K562 (cell line): ENCODE measurements around the gene GPX5. TPM values are rescaled to one million over a fixed set of nuclear protein-coding genes. Genes with fewer than 3 reads are reported as not detected.

Experiments
- BDP1 ChIP-seq: IDR thresholded peaks from 3 replicates; pipeline ENCODE4 v1.6.1; 2011; ENCODE audit not compliant: insufficient read length, insufficient read depth
- CBFB ChIP-seq: sonication (generic); formaldehyde crosslinking; IDR thresholded peaks from 2 replicates; pipeline ENCODE4 v1.4.0; 2020; ENCODE audit warnings: mild to moderate bottlenecking, missing genetic modification reagents
- ETV6 ChIP-seq, 3 experiments: fragments of 150-350 bp in 1 of 3; sonication (generic) in 1 of 3; formaldehyde crosslinking in 1 of 3; IDR thresholded peaks; 2 replicates each; pipeline versions ENCODE4 v1.6.1 to v1.8.0; 2014 to 2022; ENCODE audit warnings: borderline replicate concordance in 2 of 3, low read depth in 2 of 3, antibody characterized with exemption in 1 of 3, low read length in 1 of 3, mild to moderate bottlenecking in 1 of 3, missing genetic modification reagents in 1 of 3
- FOXP1 ChIP-seq: sonication (generic); formaldehyde crosslinking; IDR thresholded peaks from 2 replicates; pipeline ENCODE4 v1.8.0; 2022; ENCODE audit warnings: mild to moderate bottlenecking, missing genetic modification reagents
- L3MBTL2 ChIP-seq: fragments of 450-650 bp; IDR thresholded peaks from 2 replicates; pipeline ENCODE4 v1.6.1; 2016; ENCODE audit warnings: mild to moderate bottlenecking, moderate library complexity
- MBD2 ChIP-seq: sonication (generic); IDR thresholded peaks from 2 replicates; pipeline ENCODE4 v1.6.1; 2016; ENCODE audit warnings: low read depth, borderline replicate concordance
- MYNN ChIP-seq, 2 experiments: sonication (generic); formaldehyde crosslinking in 1 of 2; IDR thresholded peaks; 2 replicates each; pipeline versions ENCODE4 v1.5.0 to v1.6.1; 2016 to 2020; ENCODE audit warnings: antibody characterized with exemption in 1 of 2, missing genetic modification reagents in 1 of 2
- TAF15 ChIP-seq: fragments of 200-400 bp; formaldehyde crosslinking; IDR thresholded peaks from 2 replicates; pipeline ENCODE4 v1.6.1; 2017; ENCODE audit warnings: mild to moderate bottlenecking, low read depth, low read length, moderate library complexity
- TEAD4 ChIP-seq, 2 experiments: sonication (generic) in 1 of 2; formaldehyde crosslinking in 1 of 2; IDR thresholded peaks; 2 replicates each; pipeline versions ENCODE4 v1.6.1 to v1.8.0; 2012 to 2022; ENCODE audit warnings: borderline replicate concordance in 1 of 2, inconsistent platforms in 1 of 2, low read length in 1 of 2, mild to moderate bottlenecking in 1 of 2, missing genetic modification reagents in 1 of 2
- XRCC5 ChIP-seq: fragments of 200-400 bp; formaldehyde crosslinking; IDR thresholded peaks from 2 replicates; pipeline ENCODE4 v1.6.1; 2017; ENCODE audit warnings: low read depth, mild to moderate bottlenecking, low read length
- YY1 ChIP-seq, 3 experiments: IDR thresholded peaks; 2 replicates each; pipeline ENCODE4 v1.6.1; 2011; ENCODE audit warnings: low read length in 2 of 3, mild to moderate bottlenecking in 2 of 3, moderate library complexity in 2 of 3, borderline replicate concordance in 1 of 3, control low read depth in 1 of 3, low read depth in 1 of 3; ENCODE audit not compliant: insufficient read depth in 3 of 3, insufficient replicate concordance in 2 of 3, control insufficient read depth in 1 of 3, insufficient read length in 1 of 3; ENCODE audit errors: extremely low read depth in 1 of 3
- ZBTB17 ChIP-seq: fragments of 450-650 bp; formaldehyde crosslinking; IDR thresholded peaks from 2 replicates; pipeline ENCODE4 v1.4.0; 2020; ENCODE audit warnings: mild to moderate bottlenecking
- ZEB2 ChIP-seq: fragments of 450-650 bp; IDR thresholded peaks from 2 replicates; pipeline ENCODE4 v1.6.1; 2016
- ZFPM2 ChIP-seq: fragments of 250-450 bp; sonication (Bioruptor Pico); IDR thresholded peaks from 2 replicates; pipeline ENCODE4 v1.5.1; 2022; ENCODE audit warnings: mild to moderate bottlenecking
- ZNF561 ChIP-seq: fragments of 450-650 bp; formaldehyde crosslinking; conservative IDR thresholded peaks from 2 replicates; pipeline ENCODE4 v1.4.0; 2020; ENCODE audit warnings: mild to moderate bottlenecking, moderate library complexity
- ZNF589 ChIP-seq: fragments of 200-800 bp; sonication (Bioruptor generic); IDR thresholded peaks from 2 replicates; pipeline ENCODE4 v1.6.1; 2016; ENCODE audit warnings: low read depth, missing genetic modification characterization, missing compliant biosample characterization
- ZNF717 ChIP-seq: fragments of 250-450 bp; sonication (Bioruptor Pico); IDR thresholded peaks from 2 replicates; pipeline ENCODE4 v1.5.0; 2021
- ZSCAN32 ChIP-seq: fragments of 450-650 bp; formaldehyde crosslinking; IDR thresholded peaks from 2 replicates; pipeline ENCODE4 v1.4.0; 2020; ENCODE audit warnings: mild to moderate bottlenecking, moderate library complexity
- polyA plus RNA-seq, 8 experiments: library from polyadenylated mRNA; depleted of rRNA in 4 of 8; stranded (reverse) in 5 of 8; unstranded in 3 of 8; fragments of >200 nt; fragmentation: Nextera tagmentation in 2 of 8; fragmentation: Illumina TruSeq in 1 of 8; extraction: Ambion mirVana in 2 of 8; extraction: Trizol in 1 of 8; gene quantifications; 2 replicates each; pipeline versions ENCODE4 v1.2.1 to v1.2.3, GENCODE V29; 2011 to 2014; ENCODE audit warnings: inconsistent platforms in 1 of 8, missing spikeins in 1 of 8
- total RNA-seq, 7 experiments: library from RNA; depleted of rRNA in 6 of 7; stranded (reverse); fragments of >200 nt in 6 of 7; fragmentation: Illumina TruSeq in 2 of 7; extraction: Trizol in 2 of 7; gene quantifications; 2 replicates each; pipeline versions ENCODE4 v1.2.1 to v1.2.3, GENCODE V29; 2011 to 2021; ENCODE audit warnings: low replicate concordance in 1 of 7
- TF ChIP-seq, protein P1 (sequence below): fragments of 450-650 bp; IDR thresholded peaks from 2 replicates; pipeline ENCODE4 v1.6.1; 2016; ENCODE audit warnings: missing biosample characterization, missing genetic modification characterization
- TF ChIP-seq, protein P2 (sequence below): fragments of 450-650 bp; formaldehyde crosslinking; IDR thresholded peaks from 2 replicates; pipeline ENCODE4 v1.4.0; 2020; ENCODE audit warnings: mild to moderate bottlenecking, mixed read lengths
- TF ChIP-seq, protein P3 (sequence below): fragments of 250-450 bp; sonication (Bioruptor Pico); IDR thresholded peaks from 2 replicates; pipeline ENCODE4 v1.4.0; 2020; ENCODE audit warnings: mild to moderate bottlenecking

The GPX5 gene
- total and polyA plus RNA-seq, 9 of the 15 experiments (the other 6 are each of a cell fraction or from before 2014, with no cell fraction given), result 0.07 to 0.18 (median 0.15) TPM; not detected in 6

DNA sequence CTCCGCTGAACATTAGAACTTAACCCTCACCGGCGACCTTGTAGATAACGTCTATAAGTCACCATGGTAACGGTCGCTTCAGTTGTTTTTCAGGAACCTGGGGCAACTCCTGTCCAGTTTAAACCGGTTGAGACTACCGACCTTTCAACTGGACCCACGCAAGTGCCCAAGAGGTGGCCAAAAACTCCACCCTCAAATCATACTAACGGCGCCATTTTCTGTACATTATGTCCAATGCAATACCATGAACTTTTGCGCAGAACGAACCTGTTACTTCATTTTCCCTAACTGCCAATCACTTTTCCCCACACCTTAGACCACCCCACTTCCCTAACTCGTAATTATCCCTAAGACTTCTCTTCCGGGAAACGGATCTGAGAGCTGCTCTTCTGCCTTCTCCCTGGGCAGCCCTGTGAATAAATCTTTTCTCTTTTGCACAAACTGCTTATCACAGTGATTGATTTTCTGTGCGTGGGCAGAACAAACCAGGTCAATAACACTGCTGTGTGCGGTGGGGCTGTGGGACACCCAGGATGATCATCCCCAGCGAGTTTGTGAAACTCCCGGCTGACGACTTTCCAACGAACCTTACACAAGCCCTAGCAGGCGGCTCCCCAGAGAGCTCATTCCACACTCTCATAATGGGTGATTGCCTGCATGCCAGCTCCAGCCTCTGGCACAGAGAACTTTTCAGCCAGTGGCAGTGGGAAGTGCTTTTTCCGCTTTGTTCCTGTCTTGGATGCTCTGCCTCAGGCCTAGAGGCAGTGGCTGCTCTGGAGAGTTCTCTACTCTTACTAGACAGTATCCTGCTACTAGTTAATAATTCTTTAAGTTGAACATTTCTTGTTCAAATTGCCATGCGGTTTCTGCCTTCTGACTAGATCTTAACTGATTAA is 28.6 kb downstream of the GPX5 start (continued):
- TF ChIP-seq, protein P1, sequence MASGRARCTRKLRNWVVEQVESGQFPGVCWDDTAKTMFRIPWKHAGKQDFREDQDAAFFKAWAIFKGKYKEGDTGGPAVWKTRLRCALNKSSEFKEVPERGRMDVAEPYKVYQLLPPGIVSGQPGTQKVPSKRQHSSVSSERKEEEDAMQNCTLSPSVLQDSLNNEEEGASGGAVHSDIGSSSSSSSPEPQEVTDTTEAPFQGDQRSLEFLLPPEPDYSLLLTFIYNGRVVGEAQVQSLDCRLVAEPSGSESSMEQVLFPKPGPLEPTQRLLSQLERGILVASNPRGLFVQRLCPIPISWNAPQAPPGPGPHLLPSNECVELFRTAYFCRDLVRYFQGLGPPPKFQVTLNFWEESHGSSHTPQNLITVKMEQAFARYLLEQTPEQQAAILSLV, result peak; percentile 82
- no peak for TF ChIP-seq XRCC5
- no peak for TF ChIP-seq ZFPM2 (CRISPR knock-in tag)
- TF ChIP-seq MBD2, result peak; percentile 76; the same call in 1 of the 2 replicates
- 0 out of 2 replicates have a peak, but pooled peaks have one; percentile 22 for TF ChIP-seq FOXP1 (CRISPR knock-in tag)
- TF ChIP-seq, protein P2, sequence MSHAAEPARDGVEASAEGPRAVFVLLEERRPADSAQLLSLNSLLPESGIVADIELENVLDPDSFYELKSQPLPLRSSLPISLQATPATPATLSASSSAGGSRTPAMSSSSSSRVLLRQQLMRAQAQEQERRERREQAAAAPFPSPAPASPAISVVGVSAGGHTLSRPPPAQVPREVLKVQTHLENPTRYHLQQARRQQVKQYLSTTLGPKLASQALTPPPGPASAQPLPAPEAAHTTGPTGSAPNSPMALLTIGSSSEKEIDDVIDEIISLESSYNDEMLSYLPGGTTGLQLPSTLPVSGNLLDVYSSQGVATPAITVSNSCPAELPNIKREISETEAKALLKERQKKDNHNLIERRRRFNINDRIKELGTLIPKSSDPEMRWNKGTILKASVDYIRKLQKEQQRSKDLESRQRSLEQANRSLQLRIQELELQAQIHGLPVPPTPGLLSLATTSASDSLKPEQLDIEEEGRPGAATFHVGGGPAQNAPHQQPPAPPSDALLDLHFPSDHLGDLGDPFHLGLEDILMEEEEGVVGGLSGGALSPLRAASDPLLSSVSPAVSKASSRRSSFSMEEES, result 0 out of 2 replicates have a peak, but pooled peaks have one; percentile 7
- peak; percentile 34 to 91 (median 54) for TF ChIP-seq YY1 (IDR thresholded peaks at IDR 0.05; ENCODE audit: borderline replicate concordance in 1 of 3, control insufficient read depth in 1 of 3, extremely low read depth in 1 of 3, insufficient read depth in 3 of 3, insufficient read length in 1 of 3, insufficient replicate concordance in 2 of 3, low read depth in 1 of 3, low read length in 2 of 3)
- TF ChIP-seq, protein P3, sequence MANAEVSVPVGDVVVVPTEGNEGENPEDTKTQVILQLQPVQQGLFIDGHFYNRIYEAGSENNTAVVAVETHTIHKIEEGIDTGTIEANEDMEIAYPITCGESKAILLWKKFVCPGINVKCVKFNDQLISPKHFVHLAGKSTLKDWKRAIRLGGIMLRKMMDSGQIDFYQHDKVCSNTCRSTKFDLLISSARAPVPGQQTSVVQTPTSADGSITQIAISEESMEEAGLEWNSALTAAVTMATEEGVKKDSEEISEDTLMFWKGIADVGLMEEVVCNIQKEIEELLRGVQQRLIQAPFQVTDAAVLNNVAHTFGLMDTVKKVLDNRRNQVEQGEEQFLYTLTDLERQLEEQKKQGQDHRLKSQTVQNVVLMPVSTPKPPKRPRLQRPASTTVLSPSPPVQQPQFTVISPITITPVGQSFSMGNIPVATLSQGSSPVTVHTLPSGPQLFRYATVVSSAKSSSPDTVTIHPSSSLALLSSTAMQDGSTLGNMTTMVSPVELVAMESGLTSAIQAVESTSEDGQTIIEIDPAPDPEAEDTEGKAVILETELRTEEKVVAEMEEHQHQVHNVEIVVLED, result peak; percentile 42; the same call in 1 of the 2 replicates
- peak; percentile 68; the same call in 1 of the 2 replicates for TF ChIP-seq ZBTB17 (CRISPR knock-in tag)
- no peak for TF ChIP-seq ZNF561 (CRISPR knock-in tag)
- peak; percentile 55; the same call in 1 of the 2 replicates for TF ChIP-seq MYNN (IDR thresholded peaks at IDR 0.05)
- TF ChIP-seq MYNN (CRISPR knock-in tag; IDR thresholded peaks at IDR 0.05), result no peak
- peak; percentile 87 for TF ChIP-seq L3MBTL2
- 0 out of 2 replicates have a peak, but pooled peaks have one; percentile 28 for TF ChIP-seq ZEB2
- no peak for TF ChIP-seq CBFB (CRISPR knock-in tag)
- TF ChIP-seq ETV6 (IDR thresholded peaks at IDR 0.05; ENCODE audit: borderline replicate concordance in 1 of 2, low read depth in 2 of 2, low read length in 1 of 2), result peak in 1 of 2 experiments; percentile 63; a peak in 1 of 4 replicates
- no peak for TF ChIP-seq ETV6 (CRISPR knock-in tag; IDR thresholded peaks at IDR 0.05; ENCODE audit: borderline replicate concordance)
- no peak for TF ChIP-seq BDP1
- peak; percentile 95 for TF ChIP-seq ZNF589
- peak; percentile 61; the same call in 1 of the 2 replicates for TF ChIP-seq TEAD4 (IDR thresholded peaks at IDR 0.05; ENCODE audit: low read length)
- TF ChIP-seq TEAD4 (CRISPR knock-in tag; IDR thresholded peaks at IDR 0.05; ENCODE audit: borderline replicate concordance), result no peak
- TF ChIP-seq TAF15, result no peak
- TF ChIP-seq ZNF717 (CRISPR knock-in tag), result no peak
- 0 out of 2 replicates have a peak, but pooled peaks have one; percentile 41 for TF ChIP-seq ZSCAN32 (CRISPR knock-in tag)
